Kidney (tissue), 22 donors: ENCODE data around the gene KHDRBS2. TPM values are rescaled to one million over a fixed set of nuclear protein-coding genes. Genes with fewer than 3 reads are reported as not detected.

ENCODE experiments used
- DNase-seq, 5 donors: peaks; one replicate each; pipeline ENCODE4 v3.0.0-alpha.2; 2013 to 2020
- FAIRE-seq: peaks from 2 replicates; lab custom pipeline; 2012; peaks lifted over from hg19 to GRCh38; lab: Jason Lieb, UNC
- H3K27ac ChIP-seq, 2 donors: one replicate each; pipeline ENCODE4 v1.7.0; 2013; ENCODE audit warnings: low read depth in 2 of 2, low read length in 2 of 2, inconsistent platforms in 1 of 2
- H3K27me3 ChIP-seq: one replicate; pipeline ENCODE4 v1.7.1; 2013; ENCODE audit warnings: low read length, inconsistent platforms; ENCODE audit not compliant: control insufficient read depth, insufficient read depth
- H3K36me3 ChIP-seq, 3 donors: one replicate each; pipeline versions ENCODE4 v1.7.0 to v1.7.1; 2013; ENCODE audit warnings: low read length in 3 of 3, control low read depth in 1 of 3, inconsistent platforms in 1 of 3; ENCODE audit not compliant: insufficient read depth in 3 of 3, control insufficient read depth in 2 of 3
- H3K4me1 ChIP-seq, 3 donors: one replicate each; pipeline versions ENCODE4 v1.7.0 to v1.7.1; 2013; ENCODE audit warnings: low read length in 3 of 3, inconsistent platforms in 1 of 3, low read depth in 1 of 3; ENCODE audit not compliant: control insufficient read depth in 2 of 3, insufficient read depth in 2 of 3
- H3K4me3 ChIP-seq, 3 donors: one replicate each; pipeline versions ENCODE4 v1.7.0 to v1.8.1; 2013; ENCODE audit warnings: low read length in 3 of 3, control low read depth in 1 of 3, inconsistent platforms in 1 of 3
- H3K9ac ChIP-seq, 3 donors: one replicate each; pipeline versions ENCODE4 v1.7.0 to v1.7.1; 2013; ENCODE audit warnings: low read length in 3 of 3, control low read depth in 1 of 3, inconsistent platforms in 1 of 3
- H3K9me3 ChIP-seq, 3 donors: one replicate each; pipeline versions ENCODE4 v1.7.0 to v1.7.1; 2013; ENCODE audit warnings: low read length in 3 of 3, control low read depth in 1 of 3, inconsistent platforms in 1 of 3; ENCODE audit not compliant: control insufficient read depth in 2 of 3, insufficient read depth in 1 of 3
- CTCF ChIP-seq: IDR thresholded peaks from 3 replicates; pipeline ENCODE4 v1.5.1; 2012; ENCODE audit warnings: mild to moderate bottlenecking, moderate library complexity, borderline replicate concordance; ENCODE audit not compliant: insufficient read depth; ENCODE audit errors: extremely low read depth
- intact Hi-C: fragments of 100-400 bp; cut with DNase I; formaldehyde crosslinking; loops from one replicate; pipeline ENCODE4 v1.11.1; 2022
- long read RNA-seq, 10 donors: library from polyadenylated mRNA in 1 of 10; unstranded in 1 of 10; transcript quantifications; one replicate each; pipeline ENCODE4 v2.0.0 and lab custom pipeline, GENCODE V29; 2021 to 2026
- polyA plus RNA-seq: library from polyadenylated mRNA; stranded (reverse); fragments of 350-450 nt; fragmentation: Illumina TruSeq; extraction: RNeasy Lipid Tissue Mini Kit (QIAGEN cat#74804); gene quantifications from one replicate; pipeline ENCODE4 v1.2.3, GENCODE V29; 2014; ENCODE audit warnings: low read depth, low replicate concordance; ENCODE audit not compliant: insufficient read depth
- total RNA-seq: library from RNA; stranded (reverse); fragmentation: NEBNext Ultra II Directional; extraction: Animal tissue kit (Norgen Biotek cat#: 25700); gene quantifications from one replicate; pipeline ENCODE4 v1.2.1, GENCODE V29; 2021
- donor health status: control.
- donor health status: control.
- donor health status: control.
- donor health status: control.
- donor health status: control.
- donor health status: DM: yes; HTN: yes; CAD: no.
- donor health status: Normal renal cell carcinoma (clear cell type).

KHDRBS2 gene
- total RNA-seq: 0.76 TPM
- not detected for polyA plus RNA-seq
- long read RNA-seq, donor 1, partial matches to known transcripts: 0 of 2 reads
- long read RNA-seq, donor 1, other reads (novel, unspliced or antisense): 0 of 2 reads
- long read RNA-seq, donor 2: 0 reads
- long read RNA-seq, donor 3: 0 reads
- long read RNA-seq, donor 4: 0 reads
- long read RNA-seq, donor 5: 0 reads
- long read RNA-seq, donor 6: 0 reads
- long read RNA-seq, donor 7, partial matches to known transcripts: 0 of 1 reads
- long read RNA-seq, donor 7, other reads (novel, unspliced or antisense): 1 of 1 reads
- long read RNA-seq, donor 8, partial matches to known transcripts: 0 of 2 reads
- long read RNA-seq, donor 8, other reads (novel, unspliced or antisense): 0 of 2 reads
- long read RNA-seq, donor 9, partial matches to known transcripts: 0 of 1 reads
- long read RNA-seq, donor 9, other reads (novel, unspliced or antisense): 0 of 1 reads
- long read RNA-seq, donor 10, partial matches to known transcripts: 0 of 2 reads
- long read RNA-seq, donor 10, other reads (novel, unspliced or antisense): 0 of 2 reads

- FAIRE-seq: no peak
- peak within 1 kb of the TSS; percentile 62 to 67 (median 65) for H3K4me3 ChIP-seq
- peak; percentile 88 to 94 (median 93) for DNase-seq
- no peak within 1 kb of the TSS for H3K27ac ChIP-seq
- H3K9ac ChIP-seq: peak within 1 kb of the TSS in 1 of 3 donors; percentile 33
- peaks cover 8% of the 10 kb centered on the region for H3K27me3 ChIP-seq
- no peak for TF ChIP-seq CTCF
- no peaks in the 10 kb centered on the region for H3K9me3 ChIP-seq
- H3K4me1 ChIP-seq: peaks cover 0 to 2% (median 0%) of the 10 kb centered on the region in 3 donors
- H3K36me3 ChIP-seq: no peaks in the 10 kb centered on the region
- intact Hi-C loops: no loop called here
These were observed at the start of gene KHDRBS2 for GRCh38 chr6:62285612-62286469. TSS of gene KHDRBS2 (minus strand) at chr6:62286225.

GRCh38 chr6:62328607-62329006 lies 42.6 kb upstream of the KHDRBS2 start:
- Histone ChIP-seq H3K4me1 (no peaks in the 10 kb centered on the region), H3K36me3 (no peaks in the 10 kb centered on the region), H3K9ac (no peak overlapping the region), H3K27me3 (no peaks in the 10 kb centered on the region), H3K4me3 (no peak overlapping the region), H3K9me3 (peaks cover 0 to 11% (median 0%) of the 10 kb centered on the region in 3 donors), H3K27ac (no peak overlapping the region)
- no peak for DNase-seq
- no peak for FAIRE-seq
- no peak for TF ChIP-seq CTCF
- intact Hi-C loops: no loop called here

GRCh38 chr6:62324834-62325233 lies 38.8 kb upstream of the KHDRBS2 start:
- intact Hi-C loops: no loop called here
- TF ChIP-seq CTCF: no peak
- DNase-seq: no peak

More at GRCh38 chr6:62324834-62325233, 38.8 kb upstream of the KHDRBS2 start:
- Histone ChIP-seq H3K4me3 (no peak overlapping the region), H3K4me1 (no peaks in the 10 kb centered on the region), H3K27ac (no peak overlapping the region), H3K36me3 (no peaks in the 10 kb centered on the region), H3K27me3 (no peaks in the 10 kb centered on the region), H3K9ac (no peak overlapping the region), H3K9me3 (no peaks in the 10 kb centered on the region)
- FAIRE-seq: no peak
